Small intestine (tissue), 7 donors: ENCODE data around the gene CIB2. TPM values are rescaled to one million over a fixed set of nuclear protein-coding genes. Genes with fewer than 3 reads are reported as not detected.

Source experiments
- DNase-seq, 2 donors: peaks; one replicate each; pipeline versions ENCODE4 v3.0.0 to v3.0.0-alpha.2; 2013
- FAIRE-seq: peaks from 2 replicates; lab custom pipeline; 2012; peaks lifted over from hg19 to GRCh38; lab: Jason Lieb, UNC
- H3K27ac ChIP-seq, 3 donors: one replicate each; pipeline ENCODE4 v1.5.1; 2013; ENCODE audit warnings: low read length in 2 of 3, mild to moderate bottlenecking in 2 of 3, control low read depth in 1 of 3, inconsistent platforms in 1 of 3, low read depth in 1 of 3, moderate library complexity in 1 of 3
- H3K27me3 ChIP-seq, 3 donors: one replicate each; pipeline ENCODE4 v1.6.1; 2013; ENCODE audit warnings: low read length in 3 of 3, inconsistent platforms in 1 of 3; ENCODE audit not compliant: control insufficient read depth in 3 of 3, insufficient read depth in 3 of 3
- H3K36me3 ChIP-seq, 3 donors: one replicate each; pipeline ENCODE4 v1.6.1; 2013; ENCODE audit warnings: low read length in 3 of 3, inconsistent platforms in 1 of 3, low read depth in 1 of 3, mild to moderate bottlenecking in 1 of 3, moderate library complexity in 1 of 3; ENCODE audit not compliant: control insufficient read depth in 3 of 3, insufficient read depth in 2 of 3
- H3K4me1 ChIP-seq, 3 donors: one replicate each; pipeline ENCODE4 v1.6.1; 2013; ENCODE audit warnings: low read length in 2 of 3, inconsistent platforms in 1 of 3, low read depth in 1 of 3, mild to moderate bottlenecking in 1 of 3, moderate library complexity in 1 of 3; ENCODE audit not compliant: control insufficient read depth in 3 of 3, insufficient read depth in 2 of 3
- H3K4me3 ChIP-seq, 3 donors: one replicate each; pipeline ENCODE4 v1.5.1; 2013; ENCODE audit warnings: low read length in 3 of 3, control low read depth in 1 of 3, inconsistent platforms in 1 of 3, low read depth in 1 of 3, mild to moderate bottlenecking in 1 of 3, moderate library complexity in 1 of 3
- H3K9me3 ChIP-seq, 2 donors: one replicate each; pipeline ENCODE4 v1.6.1; 2013; ENCODE audit warnings: low read depth in 1 of 2, low read length in 1 of 2; ENCODE audit not compliant: control insufficient read depth in 2 of 2, insufficient read depth in 1 of 2
- WGBS, 3 donors: extraction: QIAGEN DNeasy Blood & Tissue Kit; methylation state at CpG; one replicate each; pipeline ENCODE4 v1.1.7; 2013; 5-methylcytosine and 5-hydroxymethylcytosine counted together
- polyA plus RNA-seq, 4 donors: library from polyadenylated mRNA; stranded (reverse) in 3 of 4; unstranded in 1 of 4; fragments of 200-250 nt in 3 of 4; fragments of 120-200 nt in 1 of 4; gene quantifications; one replicate each; pipeline versions ENCODE4 v1.2.1 to v1.2.3, GENCODE V29; 2013
- donor health status: healthy with polysubstance abuse.
- donor health status: control.
- donor health status: control.
- donor health status: Bipolar disorder and iron deficiency.
- donor health status: healthy.

The CIB2 gene
- polyA plus RNA-seq, 4 donors: 12.7 to 143 (median 52.5) TPM

- no peak overlapping the region for H3K27ac ChIP-seq
- H3K9me3 ChIP-seq: no peaks in the 10 kb centered on the region
- 91 to 93% (median 93%) methylated on average over 12 of the region's 12 CpGs for WGBS, 3 donors
- peaks cover 0 to 71% (median 0%) of the 10 kb centered on the region in 3 donors for H3K36me3 ChIP-seq
- no peaks in the 10 kb centered on the region for H3K27me3 ChIP-seq
- DNase-seq (no peak), FAIRE-seq (no peak)
- no peak overlapping the region for H3K4me3 ChIP-seq
- H3K4me1 ChIP-seq: peaks cover 0 to 31% (median 2%) of the 10 kb centered on the region in 3 donors
These were observed 22.1 kb downstream of the CIB2 start for GRCh38 chr15:78109156-78109555.

- 30 to 42% (median 36%) methylated on average over 11 of the region's 11 CpGs for WGBS, 3 donors
- FAIRE-seq (no peak), DNase-seq (peak; percentile 87 to 88)
- Histone ChIP-seq H3K4me1 (peaks cover 0 to 35% (median 2%) of the 10 kb centered on the region in 3 donors), H3K27me3 (no peaks in the 10 kb centered on the region), H3K4me3 (no peak overlapping the region), H3K27ac (no peak overlapping the region), H3K9me3 (no peaks in the 10 kb centered on the region), H3K36me3 (peaks cover 0 to 77% (median 0%) of the 10 kb centered on the region in 3 donors)
These were observed 22.8 kb downstream of the CIB2 start for GRCh38 chr15:78108300-78109084.

GRCh38 chr15:78107471-78107870 lies 23.8 kb downstream of the CIB2 start:
- no peak overlapping the region for H3K27ac ChIP-seq
- H3K27me3 ChIP-seq: no peaks in the 10 kb centered on the region
- WGBS, 3 donors: 84 to 92% (median 90%) methylated on average over 8 of the region's 8 CpGs
- peaks cover 0 to 85% (median 0%) of the 10 kb centered on the region in 3 donors for H3K36me3 ChIP-seq
- H3K9me3 ChIP-seq: no peaks in the 10 kb centered on the region
- DNase-seq: no peak
- H3K4me3 ChIP-seq: no peak overlapping the region
- no peak for FAIRE-seq
- H3K4me1 ChIP-seq: peaks cover 0 to 31% (median 5%) of the 10 kb centered on the region in 3 donors

- peaks cover 0 to 91% (median 0%) of the 10 kb centered on the region in 3 donors for H3K36me3 ChIP-seq
- peak overlapping the region in 1 of 3 donors; percentile 76 for H3K27ac ChIP-seq
- H3K9me3 ChIP-seq: no peaks in the 10 kb centered on the region
- peaks cover 0 to 31% (median 5%) of the 10 kb centered on the region in 3 donors for H3K4me1 ChIP-seq
- 80 to 88% (median 85%) methylated on average over 15 to 16 of the region's 16 CpGs for WGBS, 3 donors
- peak in 1 of 2 donors; percentile 72 for DNase-seq
- FAIRE-seq: no peak
- H3K4me3 ChIP-seq: no peak overlapping the region
- H3K27me3 ChIP-seq: no peaks in the 10 kb centered on the region
These were observed 25.6 kb downstream of the CIB2 start for GRCh38 chr15:78105476-78106241.

DNA sequence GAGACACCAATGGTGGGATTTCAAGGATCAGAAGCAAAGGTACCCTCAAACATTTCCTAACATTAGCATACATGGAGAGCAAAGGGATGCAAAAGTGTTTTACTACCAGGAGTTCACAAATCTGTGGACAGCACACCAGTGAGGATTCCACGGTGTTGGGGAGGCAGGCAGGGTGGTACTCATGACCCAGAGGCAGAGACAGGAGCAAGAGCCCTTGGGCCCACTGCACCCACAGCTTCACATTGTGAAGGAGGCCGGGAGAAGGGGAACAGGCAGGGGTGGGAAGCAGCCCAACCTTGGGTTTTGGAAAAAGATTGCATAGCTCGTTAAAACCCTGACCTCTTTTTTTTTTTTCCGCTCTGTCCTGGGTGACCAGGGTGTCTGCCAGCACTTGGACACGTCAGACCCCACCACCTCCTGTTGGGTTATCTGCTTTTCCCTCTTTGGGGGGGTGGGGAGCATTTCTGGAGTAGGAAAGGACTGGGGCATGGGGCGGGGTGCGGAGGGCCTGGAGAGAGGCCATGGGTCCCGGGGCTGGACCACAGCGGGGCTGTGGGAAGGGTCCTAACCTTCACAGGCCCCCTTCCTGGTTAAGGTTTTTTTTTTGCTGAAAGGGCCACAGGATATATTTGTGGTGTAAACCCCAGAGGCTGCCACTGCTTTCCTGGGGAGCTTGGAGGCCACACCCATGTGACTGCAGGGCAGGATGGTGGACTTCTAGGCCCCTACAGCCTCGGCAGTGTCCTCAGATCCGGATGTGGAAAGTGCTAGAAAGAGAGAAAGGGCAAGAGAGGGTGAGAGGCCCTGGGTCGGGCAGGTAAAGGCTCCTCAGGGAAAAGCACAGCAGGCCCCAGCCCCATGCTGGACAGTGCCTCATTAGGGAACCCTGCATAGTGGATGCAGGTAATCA lies 26.4 kb downstream of the CIB2 start:
- WGBS, 3 donors: 78 to 81% (median 80%) methylated on average over 12 of the region's 12 CpGs
- H3K36me3 ChIP-seq: peaks cover 0 to 89% (median 0%) of the 10 kb centered on the region in 3 donors
- H3K27me3 ChIP-seq: no peaks in the 10 kb centered on the region
- peak overlapping the region in 1 of 3 donors; percentile 14 for H3K27ac ChIP-seq
- H3K4me3 ChIP-seq: no peak overlapping the region
- peak in 1 of 2 donors; percentile 29 for DNase-seq
- no peaks in the 10 kb centered on the region for H3K9me3 ChIP-seq
- FAIRE-seq: no peak
- H3K4me1 ChIP-seq: peaks cover 0 to 31% (median 5%) of the 10 kb centered on the region in 3 donors

DNA sequence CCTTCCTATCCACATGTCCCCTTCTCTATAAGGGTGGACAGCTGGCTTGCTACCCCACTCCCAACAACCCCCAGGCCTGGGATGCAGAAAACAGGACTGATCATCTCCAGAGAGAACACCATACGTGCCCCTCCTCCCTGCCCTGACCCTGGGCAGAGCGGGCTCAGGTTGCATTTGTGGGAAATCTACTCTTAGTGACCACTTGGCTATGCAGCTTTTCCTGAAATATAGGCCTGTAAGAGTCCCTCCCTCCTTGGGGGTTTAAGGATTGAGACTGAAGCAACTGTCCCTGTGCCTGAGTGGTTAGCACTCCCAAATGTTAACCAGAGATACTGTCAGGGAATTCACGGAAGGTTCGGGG lies 27.1 kb downstream of the CIB2 start:
- no peak overlapping the region for H3K4me3 ChIP-seq
- DNase-seq: no peak
- H3K36me3 ChIP-seq: peaks cover 0 to 83% (median 0%) of the 10 kb centered on the region in 3 donors
- no peaks in the 10 kb centered on the region for H3K27me3 ChIP-seq
- FAIRE-seq: no peak
- no peaks in the 10 kb centered on the region for H3K9me3 ChIP-seq
- H3K27ac ChIP-seq: peak overlapping the region in 2 of 3 donors; percentile 6 to 8
- peaks cover 0 to 31% (median 5%) of the 10 kb centered on the region in 3 donors for H3K4me1 ChIP-seq
- 83 to 95% (median 87%) methylated on average over 4 of the region's 4 CpGs for WGBS, 3 donors

- DNase-seq (peak in 1 of 2 donors; percentile 63), FAIRE-seq (no peak)
- H3K9me3 ChIP-seq: no peaks in the 10 kb centered on the region
These were observed 27.7 kb downstream of the CIB2 start for GRCh38 chr15:78103406-78104118.

More at GRCh38 chr15:78103406-78104118, 27.7 kb downstream of the CIB2 start:
- H3K4me1 ChIP-seq: peaks cover 0 to 31% (median 5%) of the 10 kb centered on the region in 3 donors
- no peaks in the 10 kb centered on the region for H3K27me3 ChIP-seq
- H3K27ac ChIP-seq: peak overlapping the region in 2 of 3 donors; percentile 24 to 78
- 68 to 86% (median 77%) methylated on average over 12 of the region's 12 CpGs for whole genome bisulfite sequencing, 3 donors
- H3K4me3 ChIP-seq: no peak overlapping the region
- peaks cover 0 to 78% (median 0%) of the 10 kb centered on the region in 3 donors for H3K36me3 ChIP-seq
